DOHH2 (cell line): ENCODE results near the gene RUNDC1.

Source experiments
- EZH2phosphoT487 ChIP-seq: fragments of 200-600 bp; sonication (generic); IDR thresholded peaks from 2 replicates; pipeline ENCODE4 v1.6.1; 2017; ENCODE audit warnings: borderline replicate concordance, mild to moderate bottlenecking, antibody characterized with exemption, low read length, moderate library complexity, mixed read lengths
- TF ChIP-seq, protein P1 (sequence below): fragments of 200-600 bp; sonication (generic); IDR thresholded peaks from one replicate; pipeline ENCODE4 v1.5.1; 2014; ENCODE audit warnings: antibody characterized with exemption, mild to moderate bottlenecking, low read depth, low read length; ENCODE audit not compliant: poor library complexity, severe bottlenecking

DNA sequence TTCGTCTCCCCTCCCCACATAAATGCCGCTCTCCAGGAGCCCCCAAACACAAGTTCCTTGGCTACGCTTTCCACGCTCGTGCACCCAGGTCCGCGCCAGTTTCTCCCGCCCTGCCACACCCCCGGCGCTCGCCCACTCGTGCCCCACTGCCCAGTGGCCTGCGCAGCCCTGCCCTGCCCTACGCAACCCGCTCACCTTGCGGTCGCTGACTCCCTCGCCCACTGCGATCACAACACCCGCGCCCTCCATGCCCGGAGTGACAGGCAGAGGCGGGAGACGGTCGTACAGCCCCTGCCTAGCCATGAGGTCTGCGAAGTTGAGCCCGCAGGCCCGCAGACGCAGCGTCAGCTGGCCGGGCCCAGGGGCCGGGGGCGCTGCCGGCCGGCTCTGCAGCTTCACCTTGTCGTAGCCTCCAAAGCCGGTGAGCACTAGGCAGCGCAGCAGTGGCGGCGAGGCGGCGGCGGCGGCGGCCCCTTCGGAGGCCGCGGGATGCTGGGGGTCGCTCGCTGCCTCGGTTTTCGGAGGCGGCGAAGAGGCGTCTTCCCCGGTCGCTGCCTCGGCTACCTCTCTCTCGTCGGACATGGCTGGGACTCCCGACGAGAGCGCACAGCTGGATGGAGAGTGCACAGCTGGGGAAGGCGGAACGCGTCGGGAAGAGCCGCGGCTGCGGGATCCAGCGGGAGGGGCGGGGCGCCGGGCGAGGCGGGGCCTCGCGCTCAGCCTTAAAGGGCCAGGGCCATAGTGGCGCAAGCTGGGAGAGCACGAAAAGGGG lies 41.6 kb downstream of the RUNDC1 start, which contains the start of gene VAT1:
- TF ChIP-seq, protein P1, sequence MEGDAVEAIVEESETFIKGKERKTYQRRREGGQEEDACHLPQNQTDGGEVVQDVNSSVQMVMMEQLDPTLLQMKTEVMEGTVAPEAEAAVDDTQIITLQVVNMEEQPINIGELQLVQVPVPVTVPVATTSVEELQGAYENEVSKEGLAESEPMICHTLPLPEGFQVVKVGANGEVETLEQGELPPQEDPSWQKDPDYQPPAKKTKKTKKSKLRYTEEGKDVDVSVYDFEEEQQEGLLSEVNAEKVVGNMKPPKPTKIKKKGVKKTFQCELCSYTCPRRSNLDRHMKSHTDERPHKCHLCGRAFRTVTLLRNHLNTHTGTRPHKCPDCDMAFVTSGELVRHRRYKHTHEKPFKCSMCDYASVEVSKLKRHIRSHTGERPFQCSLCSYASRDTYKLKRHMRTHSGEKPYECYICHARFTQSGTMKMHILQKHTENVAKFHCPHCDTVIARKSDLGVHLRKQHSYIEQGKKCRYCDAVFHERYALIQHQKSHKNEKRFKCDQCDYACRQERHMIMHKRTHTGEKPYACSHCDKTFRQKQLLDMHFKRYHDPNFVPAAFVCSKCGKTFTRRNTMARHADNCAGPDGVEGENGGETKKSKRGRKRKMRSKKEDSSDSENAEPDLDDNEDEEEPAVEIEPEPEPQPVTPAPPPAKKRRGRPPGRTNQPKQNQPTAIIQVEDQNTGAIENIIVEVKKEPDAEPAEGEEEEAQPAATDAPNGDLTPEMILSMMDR: no peak
- TF ChIP-seq EZH2phosphoT487: no peak
